Measurements from ENCODE around the gene TIMM29. TPM values are rescaled to one million over a fixed set of nuclear protein-coding genes. Genes with fewer than 3 reads are reported as not detected.

Gene TIMM29
- polyA plus RNA-seq, 1 donor from 2014 or later, result 39.4 TPM

GRCh38 chr19:10920288-10920655 is 8.3 kb upstream of the TIMM29 start:
- no peak for TF ChIP-seq MXI1 (conservative IDR thresholded peaks at IDR 0.05; ENCODE audit: poor library complexity, severe bottlenecking)
- no peak for TF ChIP-seq EP300 (conservative IDR thresholded peaks at IDR 0.05; ENCODE audit: poor library complexity, severe bottlenecking)
- no peak for TF ChIP-seq RAD21 (conservative IDR thresholded peaks at IDR 0.05)
- TF ChIP-seq, protein P1, sequence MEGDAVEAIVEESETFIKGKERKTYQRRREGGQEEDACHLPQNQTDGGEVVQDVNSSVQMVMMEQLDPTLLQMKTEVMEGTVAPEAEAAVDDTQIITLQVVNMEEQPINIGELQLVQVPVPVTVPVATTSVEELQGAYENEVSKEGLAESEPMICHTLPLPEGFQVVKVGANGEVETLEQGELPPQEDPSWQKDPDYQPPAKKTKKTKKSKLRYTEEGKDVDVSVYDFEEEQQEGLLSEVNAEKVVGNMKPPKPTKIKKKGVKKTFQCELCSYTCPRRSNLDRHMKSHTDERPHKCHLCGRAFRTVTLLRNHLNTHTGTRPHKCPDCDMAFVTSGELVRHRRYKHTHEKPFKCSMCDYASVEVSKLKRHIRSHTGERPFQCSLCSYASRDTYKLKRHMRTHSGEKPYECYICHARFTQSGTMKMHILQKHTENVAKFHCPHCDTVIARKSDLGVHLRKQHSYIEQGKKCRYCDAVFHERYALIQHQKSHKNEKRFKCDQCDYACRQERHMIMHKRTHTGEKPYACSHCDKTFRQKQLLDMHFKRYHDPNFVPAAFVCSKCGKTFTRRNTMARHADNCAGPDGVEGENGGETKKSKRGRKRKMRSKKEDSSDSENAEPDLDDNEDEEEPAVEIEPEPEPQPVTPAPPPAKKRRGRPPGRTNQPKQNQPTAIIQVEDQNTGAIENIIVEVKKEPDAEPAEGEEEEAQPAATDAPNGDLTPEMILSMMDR (IDR thresholded peaks at IDR 0.05; ENCODE audit: poor library complexity, severe bottlenecking), result no peak
- TF ChIP-seq TAF1 (IDR thresholded peaks at IDR 0.05; ENCODE audit: low read depth), result no peak
- TF ChIP-seq SMC3 (conservative IDR thresholded peaks at IDR 0.05; ENCODE audit: poor library complexity), result no peak
- no peak for TF ChIP-seq EZH2 (IDR thresholded peaks at IDR 0.05; ENCODE audit: borderline replicate concordance, insufficient read depth, low read length, poor library complexity, severe bottlenecking)
- TF ChIP-seq POLR2AphosphoS5 (IDR thresholded peaks at IDR 0.05), result no peak
- no peak for TF ChIP-seq REST (IDR thresholded peaks at IDR 0.05; ENCODE audit: borderline replicate concordance)
- Histone ChIP-seq H3K27ac (ENCODE audit: low read length) (no peak overlapping the region), H3F3A (ENCODE audit: insufficient read depth, low read length, poor library complexity, severe bottlenecking) (no peaks in the 10 kb centered on the region), H3K4me3 (ENCODE audit: low read length) (no peak overlapping the region), H2AFZ (ENCODE audit: low read depth, low read length) (no peak overlapping the region), H3K9ac (ENCODE audit: low read length) (no peak overlapping the region), H4K20me1 (ENCODE audit: insufficient read depth) (no peaks in the 10 kb centered on the region), H3K36me3 (ENCODE audit: insufficient read depth, low read length) (no peaks in the 10 kb centered on the region), H3K4me2 (ENCODE audit: low read length) (no peak overlapping the region), H3K9me3 (ENCODE audit: low read length) (no peaks in the 10 kb centered on the region), H3K9me2 (ENCODE audit: insufficient read depth, low read length) (no peaks in the 10 kb centered on the region), H3K27me3 (ENCODE audit: insufficient read depth, low read depth, low read length) (no peaks in the 10 kb centered on the region), H3K79me2 (replicated peaks; ENCODE audit: insufficient read depth, low read length) (no peaks in the 10 kb centered on the region)

DNA sequence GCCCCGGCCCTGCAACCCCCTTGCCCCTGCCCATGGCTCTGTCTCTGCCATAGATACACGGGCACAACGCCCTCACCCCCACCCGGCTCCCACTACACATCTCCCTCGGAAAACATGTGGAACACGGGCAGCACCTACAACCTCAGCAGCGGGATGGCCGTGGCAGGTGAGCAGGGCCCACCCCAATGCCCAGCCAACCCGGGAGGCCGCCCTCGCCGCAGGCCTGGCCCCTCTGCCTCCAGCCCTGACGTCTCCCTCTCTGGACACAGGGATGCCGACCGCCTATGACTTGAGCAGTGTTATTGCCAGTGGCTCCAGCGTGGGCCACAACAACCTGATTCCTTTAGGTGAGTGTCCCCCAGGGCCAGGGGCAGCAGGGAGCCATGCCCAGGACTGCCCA is 7.8 kb upstream of the TIMM29 start:
- Histone ChIP-seq H3K9me2 (ENCODE audit: insufficient read depth, low read length) (no peaks in the 10 kb centered on the region), H3K36me3 (ENCODE audit: insufficient read depth, low read length) (no peaks in the 10 kb centered on the region)

More for the DNA sequence above, 7.8 kb upstream of the TIMM29 start:
- Histone ChIP-seq H3K9me3 (ENCODE audit: low read length) (no peaks in the 10 kb centered on the region), H3K27me3 (ENCODE audit: insufficient read depth, low read depth, low read length) (no peaks in the 10 kb centered on the region), H3K27ac (ENCODE audit: low read length) (no peak overlapping the region), H3K4me2 (ENCODE audit: low read length) (no peak overlapping the region), H4K20me1 (ENCODE audit: insufficient read depth) (no peaks in the 10 kb centered on the region), H3K4me3 (ENCODE audit: low read length) (no peak overlapping the region), H3F3A (ENCODE audit: insufficient read depth, low read length, poor library complexity, severe bottlenecking) (no peaks in the 10 kb centered on the region), H2AFZ (ENCODE audit: low read depth, low read length) (no peak overlapping the region), H3K9ac (ENCODE audit: low read length) (no peak overlapping the region), H3K79me2 (replicated peaks; ENCODE audit: insufficient read depth, low read length) (no peaks in the 10 kb centered on the region)
- TF ChIP-seq SMC3 (conservative IDR thresholded peaks at IDR 0.05; ENCODE audit: poor library complexity) (no peak), TAF1 (IDR thresholded peaks at IDR 0.05; ENCODE audit: low read depth) (no peak), RAD21 (conservative IDR thresholded peaks at IDR 0.05) (no peak), EZH2 (IDR thresholded peaks at IDR 0.05; ENCODE audit: borderline replicate concordance, insufficient read depth, low read length, poor library complexity, severe bottlenecking) (no peak), POLR2AphosphoS5 (IDR thresholded peaks at IDR 0.05) (no peak), REST (IDR thresholded peaks at IDR 0.05; ENCODE audit: borderline replicate concordance) (no peak), EP300 (conservative IDR thresholded peaks at IDR 0.05; ENCODE audit: poor library complexity, severe bottlenecking) (no peak), MXI1 (conservative IDR thresholded peaks at IDR 0.05; ENCODE audit: poor library complexity, severe bottlenecking) (no peak)
- TF ChIP-seq, protein P1 (IDR thresholded peaks at IDR 0.05; ENCODE audit: poor library complexity, severe bottlenecking), result no peak

All from neural cell (in vitro differentiated cells).